Left ventricle myocardium inferior (tissue), 1 donor: ENCODE data around the gene KAZN. TPM values are rescaled to one million over a fixed set of nuclear protein-coding genes. Genes with fewer than 3 reads are reported as not detected.

Source experiments
- DNase-seq: peaks from one replicate; pipeline ENCODE4 v3.0.0-alpha.2; 2020
- H3K27ac ChIP-seq: fragments of 200-600 bp; replicated peaks from 2 replicates; pipeline ENCODE4 v1.8.0; 2021
- H3K27me3 ChIP-seq: fragments of 200-600 bp; 2 replicates; pipeline ENCODE4 v1.8.0; 2021; ENCODE audit warnings: low read depth
- H3K36me3 ChIP-seq: fragments of 200-600 bp; 2 replicates; pipeline ENCODE4 v1.8.0; 2021
- H3K4me1 ChIP-seq: fragments of 200-600 bp; 2 replicates; pipeline ENCODE4 v1.8.0; 2021
- H3K4me3 ChIP-seq: fragments of 200-600 bp; 2 replicates; pipeline ENCODE4 v1.8.0; 2021; ENCODE audit warnings: mild to moderate bottlenecking, moderate library complexity
- H3K9me3 ChIP-seq: fragments of 200-600 bp; replicated peaks from 2 replicates; pipeline ENCODE4 v1.8.0; 2021
- CTCF ChIP-seq: fragments of 200-600 bp; IDR thresholded peaks from 2 replicates; pipeline ENCODE4 v1.8.0; 2021; ENCODE audit warnings: antibody characterized with exemption, mild to moderate bottlenecking, borderline replicate concordance
- intact Hi-C: fragments of 100-400 bp; cut with micrococcal nuclease; formaldehyde crosslinking; loops from one replicate; pipeline ENCODE4 v1.11.0; 2022
- total RNA-seq: library from RNA; stranded (reverse); fragmentation: NEBNext Ultra II Directional; extraction: Animal tissue kit (Norgen Biotek cat#: 25700); gene quantifications from one replicate; pipeline ENCODE4 v1.2.1, GENCODE V29; 2021
- donor health status: DM: no; HTN: yes; CAD: no; lungs with severe emphysema.

The KAZN gene
- total RNA-seq, 1 donor from 2014 or later, result 2.2 TPM

- Histone ChIP-seq H3K36me3 (no peaks in the 10 kb centered on the region), H3K27ac (peak overlapping the region; percentile 82), H3K9me3 (no peaks in the 10 kb centered on the region), H3K4me1 (peaks cover 75% of the 10 kb centered on the region), H3K4me3 (no peak overlapping the region), H3K27me3 (no peaks in the 10 kb centered on the region)
- no peak for DNase-seq
- TF ChIP-seq CTCF, result no peak
- intact Hi-C loops, result no loop called here
Measured at GRCh38 chr1:14944471-14944985, 346.0 kb downstream of the KAZN start.

- H3K27me3 ChIP-seq, result no peaks in the 10 kb centered on the region
- peaks cover 67% of the 10 kb centered on the region for H3K4me1 ChIP-seq
- peak overlapping the region; percentile 82 for H3K27ac ChIP-seq
- TF ChIP-seq CTCF, result no peak
- H3K9me3 ChIP-seq, result no peaks in the 10 kb centered on the region
- peak; percentile 49 for DNase-seq
- intact Hi-C loops, result no loop called here
- H3K4me3 ChIP-seq, result peak overlapping the region; percentile 46
- no peaks in the 10 kb centered on the region for H3K36me3 ChIP-seq
Measured at GRCh38 chr1:14945132-14946010, 346.9 kb downstream of the KAZN start.

GRCh38 chr1:14946011-14946359, 347.5 kb downstream of the KAZN start:
- peak overlapping the region; percentile 46 for H3K4me3 ChIP-seq
- no peak for TF ChIP-seq CTCF

GRCh38 chr1:14946684-14947238, 348.3 kb downstream of the KAZN start:
- peak; percentile 20 for DNase-seq
- Histone ChIP-seq H3K27ac (peak overlapping the region; percentile 82), H3K4me3 (no peak overlapping the region), H3K4me1 (peaks cover 56% of the 10 kb centered on the region), H3K9me3 (no peaks in the 10 kb centered on the region), H3K27me3 (no peaks in the 10 kb centered on the region), H3K36me3 (no peaks in the 10 kb centered on the region)
- intact Hi-C loops, result no loop called here
- no peak for TF ChIP-seq CTCF

More at GRCh38 chr1:14946011-14946359, 347.5 kb downstream of the KAZN start:
- Histone ChIP-seq H3K9me3 (no peaks in the 10 kb centered on the region), H3K36me3 (no peaks in the 10 kb centered on the region), H3K4me1 (peaks cover 60% of the 10 kb centered on the region), H3K27me3 (no peaks in the 10 kb centered on the region), H3K27ac (peak overlapping the region; percentile 82)
- DNase-seq, result no peak
- intact Hi-C loops, result no loop called here

- no peaks in the 10 kb centered on the region for H3K27me3 ChIP-seq
- peak overlapping the region; percentile 82 for H3K27ac ChIP-seq
- no peak for TF ChIP-seq CTCF
- intact Hi-C loops, result no loop called here
- H3K36me3 ChIP-seq, result no peaks in the 10 kb centered on the region
- no peak overlapping the region for H3K4me3 ChIP-seq
- DNase-seq, result no peak
- H3K9me3 ChIP-seq, result no peaks in the 10 kb centered on the region
- H3K4me1 ChIP-seq, result peaks cover 50% of the 10 kb centered on the region
Measured at GRCh38 chr1:14947421-14947820, 348.9 kb downstream of the KAZN start.
